HepG2 (cell line): ENCODE results near the gene PA2G4. TPM values are rescaled to one million over a fixed set of nuclear protein-coding genes. Genes with fewer than 3 reads are reported as not detected.
A peak's percentile ranks its signal among the peaks of the same experiment; 100 is the strongest.

Source experiments
- BRD4 ChIP-seq: sonication (generic); formaldehyde crosslinking; IDR thresholded peaks from 2 replicates; pipeline ENCODE4 v1.4.0; 2020; ENCODE audit warnings: missing genetic modification reagents
- HCFC1 ChIP-seq: fragments of 150-350 bp; IDR thresholded peaks from 2 replicates; pipeline ENCODE4 v1.6.1; 2014; ENCODE audit warnings: low read depth, low read length
- HDAC6 ChIP-seq: fragments of 200-600 bp; sonication (generic); IDR thresholded peaks from 2 replicates; pipeline ENCODE4 v1.7.0; 2017; ENCODE audit warnings: mild to moderate bottlenecking, antibody characterized with exemption, low read length, low read depth
- JUNB ChIP-seq: sonication (generic); formaldehyde crosslinking; IDR thresholded peaks from 2 replicates; pipeline ENCODE4 v1.8.0; 2022; ENCODE audit warnings: missing genetic modification reagents, mild to moderate bottlenecking, borderline replicate concordance
- MAFG ChIP-seq: sonication (generic); formaldehyde crosslinking; IDR thresholded peaks from 2 replicates; pipeline ENCODE4 v1.5.1; 2020; ENCODE audit warnings: mild to moderate bottlenecking, missing genetic modification reagents
- MBNL3 ChIP-seq: fragments of 250-450 bp; sonication (Bioruptor Pico); conservative IDR thresholded peaks from 2 replicates; pipeline ENCODE4 v1.8.0; 2022; ENCODE audit warnings: mild to moderate bottlenecking, inconsistent platforms
- PATZ1 ChIP-seq: sonication (generic); formaldehyde crosslinking; IDR thresholded peaks from 2 replicates; pipeline ENCODE4 v1.4.0; 2020; ENCODE audit warnings: missing genetic modification reagents
- POLR2G ChIP-seq: fragments of 200-400 bp; formaldehyde crosslinking; IDR thresholded peaks from 2 replicates; pipeline ENCODE4 v1.6.1; 2018; ENCODE audit warnings: mild to moderate bottlenecking, low read depth, low read length, moderate library complexity
- ZBTB20 ChIP-seq: sonication (generic); formaldehyde crosslinking; IDR thresholded peaks from 2 replicates; pipeline ENCODE4 v1.8.1; 2023; ENCODE audit warnings: missing genetic modification reagents, low read depth, mild to moderate bottlenecking, borderline replicate concordance
- ZNF256 ChIP-seq: sonication (generic); formaldehyde crosslinking; conservative IDR thresholded peaks from 2 replicates; pipeline ENCODE4 v1.4.0; 2020; ENCODE audit warnings: missing genetic modification reagents
- ZNF280D ChIP-seq: sonication (generic); formaldehyde crosslinking; IDR thresholded peaks from 2 replicates; pipeline ENCODE4 v1.5.1; 2020; ENCODE audit warnings: mild to moderate bottlenecking, missing genetic modification reagents
- ZNF33A ChIP-seq: sonication (generic); formaldehyde crosslinking; IDR thresholded peaks from 2 replicates; pipeline ENCODE4 v1.5.1; 2020; ENCODE audit warnings: missing genetic modification reagents, mild to moderate bottlenecking, moderate library complexity, borderline replicate concordance
- polyA plus RNA-seq, 8 experiments: library from polyadenylated mRNA; depleted of rRNA in 3 of 8; stranded (reverse) in 7 of 8; unstranded in 1 of 8; fragments of >200 nt; fragmentation: Illumina TruSeq in 4 of 8; extraction: Trizol in 4 of 8; gene quantifications; 2 replicates each; pipeline versions ENCODE4 v1.2.1 to v1.2.3, GENCODE V29; 2011 to 2016; ENCODE audit warnings: low read depth in 4 of 8, missing spikeins in 1 of 8, mixed read lengths in 1 of 8; ENCODE audit not compliant: insufficient read depth in 1 of 8
- total RNA-seq, 5 experiments: library from RNA; depleted of rRNA; stranded (reverse); fragments of >200 nt; fragmentation: Illumina TruSeq; extraction: Trizol; gene quantifications; 2 replicates each; pipeline ENCODE4 v1.2.3, GENCODE V29; 2016; ENCODE audit warnings: low read depth in 1 of 5
- TF ChIP-seq, protein P1 (sequence below): sonication (generic); formaldehyde crosslinking; IDR thresholded peaks from 2 replicates; pipeline ENCODE4 v1.4.0; 2020; ENCODE audit warnings: missing genetic modification reagents, borderline replicate concordance
- TF ChIP-seq, protein P2 (sequence below): sonication (generic); formaldehyde crosslinking; IDR thresholded peaks from 2 replicates; pipeline ENCODE4 v1.4.0; 2020; ENCODE audit warnings: missing genetic modification reagents, borderline replicate concordance
- TF ChIP-seq, protein P3 (sequence below): IDR thresholded peaks from 2 replicates; pipeline ENCODE4 v1.6.1; 2016; ENCODE audit warnings: mild to moderate bottlenecking, missing biosample characterization, missing genetic modification reagents

PA2G4 gene
- total and polyA plus RNA-seq, 2 of the 13 experiments (the other 11 are each of a cell fraction or from before 2014, with no cell fraction given), result 147 to 240 TPM

DNA sequence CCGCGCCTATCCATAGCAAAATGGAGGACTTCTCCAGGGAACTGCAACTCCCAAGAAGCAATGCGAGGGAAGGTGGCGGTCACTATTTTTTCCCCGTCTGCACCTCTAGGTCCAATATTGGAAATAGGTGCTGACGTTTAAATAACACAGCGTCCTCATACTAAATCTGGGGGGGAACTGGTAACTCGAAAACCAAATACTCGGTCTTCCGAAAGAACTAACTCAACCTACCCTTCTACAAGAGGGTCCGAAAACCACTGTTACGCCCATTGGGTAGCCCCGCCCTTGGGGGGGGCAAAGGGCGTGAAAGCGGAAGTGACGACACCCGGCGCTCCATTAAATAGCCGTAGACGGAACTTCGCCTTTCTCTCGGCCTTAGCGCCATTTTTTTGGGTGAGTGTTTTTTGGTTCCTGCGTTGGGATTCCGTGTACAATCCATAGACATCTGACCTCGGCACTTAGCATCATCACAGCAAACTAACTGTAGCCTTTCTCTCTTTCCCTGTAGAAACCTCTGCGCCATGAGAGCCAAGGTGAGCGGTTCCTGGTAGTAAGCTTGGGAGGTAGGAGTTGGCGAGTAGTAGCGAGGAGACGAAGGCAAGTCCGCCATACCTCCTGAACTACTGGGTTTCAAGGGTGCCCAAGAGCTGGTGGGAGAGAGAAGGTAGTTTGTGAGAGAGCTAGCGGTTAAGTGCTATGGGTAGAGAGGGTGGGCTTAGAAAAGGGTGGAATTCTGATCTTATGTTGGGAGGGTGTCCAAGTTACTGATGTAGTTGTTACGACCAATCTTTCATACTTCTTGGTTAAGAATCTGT lies 12.1 kb downstream of the PA2G4 start, which contains the start of gene RPL41 (continued):
- TF ChIP-seq, protein P1, sequence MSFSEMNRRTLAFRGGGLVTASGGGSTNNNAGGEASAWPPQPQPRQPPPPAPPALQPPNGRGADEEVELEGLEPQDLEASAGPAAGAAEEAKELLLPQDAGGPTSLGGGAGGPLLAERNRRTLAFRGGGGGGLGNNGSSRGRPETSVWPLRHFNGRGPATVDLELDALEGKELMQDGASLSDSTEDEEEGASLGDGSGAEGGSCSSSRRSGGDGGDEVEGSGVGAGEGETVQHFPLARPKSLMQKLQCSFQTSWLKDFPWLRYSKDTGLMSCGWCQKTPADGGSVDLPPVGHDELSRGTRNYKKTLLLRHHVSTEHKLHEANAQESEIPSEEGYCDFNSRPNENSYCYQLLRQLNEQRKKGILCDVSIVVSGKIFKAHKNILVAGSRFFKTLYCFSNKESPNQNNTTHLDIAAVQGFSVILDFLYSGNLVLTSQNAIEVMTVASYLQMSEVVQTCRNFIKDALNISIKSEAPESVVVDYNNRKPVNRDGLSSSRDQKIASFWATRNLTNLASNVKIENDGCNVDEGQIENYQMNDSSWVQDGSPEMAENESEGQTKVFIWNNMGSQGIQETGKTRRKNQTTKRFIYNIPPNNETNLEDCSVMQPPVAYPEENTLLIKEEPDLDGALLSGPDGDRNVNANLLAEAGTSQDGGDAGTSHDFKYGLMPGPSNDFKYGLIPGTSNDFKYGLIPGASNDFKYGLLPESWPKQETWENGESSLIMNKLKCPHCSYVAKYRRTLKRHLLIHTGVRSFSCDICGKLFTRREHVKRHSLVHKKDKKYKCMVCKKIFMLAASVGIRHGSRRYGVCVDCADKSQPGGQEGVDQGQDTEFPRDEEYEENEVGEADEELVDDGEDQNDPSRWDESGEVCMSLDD (CRISPR knock-in tag), result no peak
- TF ChIP-seq, protein P2, sequence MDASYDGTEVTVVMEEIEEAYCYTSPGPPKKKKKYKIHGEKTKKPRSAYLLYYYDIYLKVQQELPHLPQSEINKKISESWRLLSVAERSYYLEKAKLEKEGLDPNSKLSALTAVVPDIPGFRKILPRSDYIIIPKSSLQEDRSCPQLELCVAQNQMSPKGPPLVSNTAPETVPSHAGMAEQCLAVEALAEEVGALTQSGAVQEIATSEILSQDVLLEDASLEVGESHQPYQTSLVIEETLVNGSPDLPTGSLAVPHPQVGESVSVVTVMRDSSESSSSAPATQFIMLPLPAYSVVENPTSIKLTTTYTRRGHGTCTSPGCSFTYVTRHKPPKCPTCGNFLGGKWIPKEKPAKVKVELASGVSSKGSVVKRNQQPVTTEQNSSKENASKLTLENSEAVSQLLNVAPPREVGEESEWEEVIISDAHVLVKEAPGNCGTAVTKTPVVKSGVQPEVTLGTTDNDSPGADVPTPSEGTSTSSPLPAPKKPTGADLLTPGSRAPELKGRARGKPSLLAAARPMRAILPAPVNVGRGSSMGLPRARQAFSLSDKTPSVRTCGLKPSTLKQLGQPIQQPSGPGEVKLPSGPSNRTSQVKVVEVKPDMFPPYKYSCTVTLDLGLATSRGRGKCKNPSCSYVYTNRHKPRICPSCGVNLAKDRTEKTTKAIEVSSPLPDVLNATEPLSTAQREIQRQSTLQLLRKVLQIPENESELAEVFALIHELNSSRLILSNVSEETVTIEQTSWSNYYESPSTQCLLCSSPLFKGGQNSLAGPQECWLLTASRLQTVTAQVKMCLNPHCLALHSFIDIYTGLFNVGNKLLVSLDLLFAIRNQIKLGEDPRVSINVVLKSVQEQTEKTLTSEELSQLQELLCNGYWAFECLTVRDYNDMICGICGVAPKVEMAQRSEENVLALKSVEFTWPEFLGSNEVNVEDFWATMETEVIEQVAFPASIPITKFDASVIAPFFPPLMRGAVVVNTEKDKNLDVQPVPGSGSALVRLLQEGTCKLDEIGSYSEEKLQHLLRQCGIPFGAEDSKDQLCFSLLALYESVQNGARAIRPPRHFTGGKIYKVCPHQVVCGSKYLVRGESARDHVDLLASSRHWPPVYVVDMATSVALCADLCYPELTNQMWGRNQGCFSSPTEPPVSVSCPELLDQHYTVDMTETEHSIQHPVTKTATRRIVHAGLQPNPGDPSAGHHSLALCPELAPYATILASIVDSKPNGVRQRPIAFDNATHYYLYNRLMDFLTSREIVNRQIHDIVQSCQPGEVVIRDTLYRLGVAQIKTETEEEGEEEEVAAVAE (CRISPR knock-in tag), result peak; percentile 88
- no peak for TF ChIP-seq HDAC6
- no peak for TF ChIP-seq MBNL3
- TF ChIP-seq ZNF33A (CRISPR knock-in tag), result no peak
- TF ChIP-seq, protein P3, sequence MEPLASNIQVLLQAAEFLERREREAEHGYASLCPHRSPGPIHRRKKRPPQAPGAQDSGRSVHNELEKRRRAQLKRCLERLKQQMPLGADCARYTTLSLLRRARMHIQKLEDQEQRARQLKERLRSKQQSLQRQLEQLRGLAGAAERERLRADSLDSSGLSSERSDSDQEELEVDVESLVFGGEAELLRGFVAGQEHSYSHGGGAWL, result 0 out of 2 replicates have a peak, but pooled peaks have one; percentile 35
- no peak for TF ChIP-seq ZNF280D (CRISPR knock-in tag)
- TF ChIP-seq JUNB, result no peak
- 0 out of 2 replicates have a peak, but pooled peaks have one; percentile 64 for TF ChIP-seq ZNF256 (CRISPR knock-in tag)
- peak; percentile 100 for TF ChIP-seq POLR2G
- peak; percentile 88 for TF ChIP-seq PATZ1 (CRISPR knock-in tag)
- TF ChIP-seq ZBTB20 (CRISPR knock-in tag), result no peak
- peak; percentile 68 for TF ChIP-seq HCFC1
- peak; percentile 53; the same call in 1 of the 2 replicates for TF ChIP-seq BRD4 (CRISPR knock-in tag)
- TF ChIP-seq MAFG, result no peak
